ENCODE results near the gene CISD3. TPM values are rescaled to one million over a fixed set of nuclear protein-coding genes. Genes with fewer than 3 reads are reported as not detected.

CISD3 gene, protein sequence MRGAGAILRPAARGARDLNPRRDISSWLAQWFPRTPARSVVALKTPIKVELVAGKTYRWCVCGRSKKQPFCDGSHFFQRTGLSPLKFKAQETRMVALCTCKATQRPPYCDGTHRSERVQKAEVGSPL
- total RNA-seq = 3.8 and 4.4 TPM in 2 replicates

DNA sequence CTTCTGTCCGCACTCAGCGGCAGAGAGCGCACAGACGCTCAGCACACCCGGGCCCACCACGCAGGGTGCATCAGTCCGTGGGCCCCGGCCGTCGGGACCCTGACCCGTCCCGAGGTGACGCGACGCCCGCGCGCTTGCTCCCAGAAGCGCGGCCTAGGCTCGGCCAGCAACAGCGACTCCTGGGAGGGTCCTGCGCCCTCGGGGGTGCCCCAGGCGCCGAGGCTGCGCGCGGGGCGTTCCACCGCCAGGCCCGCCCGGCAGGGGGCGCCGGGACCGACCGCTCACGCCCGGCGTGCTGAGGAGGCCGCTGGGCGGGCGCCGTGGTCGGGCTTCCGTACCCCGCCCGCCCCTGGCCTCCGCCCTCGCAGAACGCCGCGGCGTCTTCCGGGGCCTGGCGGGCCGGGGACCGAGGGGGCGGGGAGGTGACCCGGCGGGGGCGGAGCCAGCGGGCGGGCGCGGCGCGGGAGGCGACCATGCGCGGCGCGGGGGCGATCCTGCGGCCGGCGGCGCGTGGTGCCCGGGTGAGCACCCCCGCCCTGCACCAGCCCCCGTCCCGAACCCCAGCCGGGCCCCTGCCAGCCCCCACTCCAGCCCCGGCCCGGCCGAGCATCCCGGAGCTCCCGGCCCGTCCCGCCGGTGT lies at the start of gene CISD3:
Gene CISD3 (plus strand): TSS at position 456 of the 640 bp plus-strand sequence. CDS start 18 bp downstream, at position 474.

GRCh38 chr17:38704606-38705522 lies 25.3 kb upstream of the CISD3 start, which contains the start of gene MLLT6:
Gene MLLT6 (plus strand): TSS chr17:38705273. CDS start chr17:38705633, 360 bp downstream.

DNA sequence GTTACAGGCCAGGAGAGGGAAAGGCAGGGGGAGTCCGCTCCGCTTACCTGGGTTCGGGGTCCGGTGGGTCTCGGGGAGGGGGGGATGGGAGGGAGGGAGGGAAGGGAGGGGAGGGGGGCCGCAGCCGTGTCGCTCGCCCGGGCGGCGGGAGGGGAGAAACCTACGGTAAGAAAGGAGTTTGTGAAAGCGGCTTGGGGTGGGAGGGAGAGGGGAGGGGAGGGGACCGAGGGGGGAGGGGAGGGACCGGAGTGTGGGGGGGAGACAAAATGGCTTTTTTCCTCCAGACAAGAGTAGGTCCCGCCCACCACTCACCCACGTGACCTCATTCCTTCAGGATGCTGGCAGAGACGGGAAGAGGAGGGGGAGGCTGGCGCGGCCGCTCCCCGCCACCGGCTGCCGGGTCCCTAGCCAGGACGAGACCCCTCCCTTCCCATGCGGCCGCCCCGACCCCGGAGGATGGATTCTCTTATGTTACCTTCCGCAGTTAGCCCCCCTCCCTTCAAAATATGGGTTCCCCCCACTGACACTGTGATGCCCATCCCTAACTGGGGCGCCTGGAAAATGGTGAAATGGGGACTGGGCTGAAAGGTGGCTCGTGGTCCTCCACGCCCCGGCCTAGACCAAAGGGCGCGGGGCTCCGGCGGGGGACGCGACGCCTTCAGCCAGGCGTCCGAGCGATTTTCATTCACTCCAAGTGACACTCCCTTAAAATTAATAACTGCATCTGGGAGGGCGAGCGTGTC lies 18.2 kb downstream of the CISD3 start, which contains the start of gene PCGF2:
Gene PCGF2 (minus strand): TSS at position 188 of the 743 bp plus-strand sequence. CDS start 7,934 bp downstream, outside the sequence.

GRCh38 chr17:38752308-38753070 lies 22.3 kb downstream of the CISD3 start, which contains the start of gene PSMB3:
Gene PSMB3 (plus strand): TSS chr17:38752741. CDS start chr17:38752827, 86 bp downstream.

Other genes starting within 250 kb of the CISD3 start
- gene SRCIN1, start 124.4 kb upstream of the CISD3 start, total RNA-seq = under 0.01 TPM in 2 replicates
- gene EPOP, start 55.4 kb upstream of the CISD3 start, total RNA-seq = 2.0 and 3.1 TPM in 2 replicates
- 23.8 and 38.2 TPM in 2 replicates for gene MLLT6, start 25.1 kb upstream of the CISD3 start, total RNA-seq
- gene PCGF2, start 18.0 kb downstream of the CISD3 start, total RNA-seq = 4.9 and 11.7 TPM in 2 replicates
- gene PSMB3, start 22.4 kb downstream of the CISD3 start, total RNA-seq = 371 and 511 TPM in 2 replicates
- gene PIP4K2B, start 69.2 kb downstream of the CISD3 start, total RNA-seq = 38.0 and 45.6 TPM in 2 replicates
- 8.9 and 11.9 TPM in 2 replicates for gene CWC25, start 95.0 kb downstream of the CISD3 start, total RNA-seq
- gene RPL23, start 123.4 kb downstream of the CISD3 start, total RNA-seq = 1,939 and 2,545 TPM in 2 replicates
- gene LASP1, start 139.7 kb downstream of the CISD3 start, total RNA-seq = 85.7 and 136 TPM in 2 replicates
- gene FBXO47, start 237.1 kb downstream of the CISD3 start, total RNA-seq = 0.09 TPM in 1 of 2 replicates, not detected in the other